PC-3 (cell line): ENCODE data around the gene WHRN. TPM values are rescaled to one million over a fixed set of nuclear protein-coding genes. Genes with fewer than 3 reads are reported as not detected.

Experiments
- ATAC-seq: fragments of 200-7000 bp; cut with Tn5 transposase; 2 replicates; pipeline ENCODE4 v1.9.1; 2020; ENCODE audit warnings: mild to moderate bottlenecking, moderate library complexity
- BruUV-seq: library from RNA; stranded (reverse); fragments of 400-500 nt; replicated peaks from 2 replicates; lab custom pipeline; 2021; lab: Mats Ljungman, UMichigan
- CTCF ChIA-PET: fragments of 300-600 bp; sonication (Branson Sonifier 250); formaldehyde crosslinking; loops from one replicate; lab custom pipeline; 2022; ENCODE audit warnings: antibody characterized with exemption; lab: Charles Lee
- POLR2A ChIA-PET: fragments of 300-600 bp; sonication (Branson Sonifier 250); formaldehyde crosslinking; loops from one replicate; lab custom pipeline; 2022; ENCODE audit warnings: antibody characterized with exemption; ENCODE audit not compliant: unreplicated experiment; lab: Charles Lee
- DNase-seq: peaks from one replicate; pipeline ENCODE4 v3.0.0-alpha.2; 2015
- H2AFZ ChIP-seq: fragments of 300-600 bp; sonication (generic); 2 replicates; pipeline ENCODE4 v1.6.0; 2016; ENCODE audit warnings: antibody characterized with exemption, low read length
- H3F3A ChIP-seq: fragments of 300-600 bp; sonication (generic); one replicate; pipeline ENCODE4 v1.6.0; 2017; ENCODE audit warnings: antibody characterized with exemption, low read length, control low read depth, mild to moderate bottlenecking; ENCODE audit not compliant: unreplicated experiment
- H3K27ac ChIP-seq: fragments of 300-600 bp; sonication (generic); 2 replicates; pipeline ENCODE4 v1.5.1; 2016; ENCODE audit warnings: mild to moderate bottlenecking, low read length
- H3K27me3 ChIP-seq: fragments of 300-600 bp; sonication (generic); 2 replicates; pipeline ENCODE4 v1.6.1; 2016; ENCODE audit warnings: low read length, mixed read lengths
- H3K36me3 ChIP-seq: fragments of 300-600 bp; sonication (generic); 2 replicates; pipeline ENCODE4 v1.6.1; 2016; ENCODE audit warnings: low read depth, mixed run types, low read length, mixed read lengths
- H3K4me1 ChIP-seq: fragments of 300-600 bp; sonication (generic); 2 replicates; pipeline ENCODE4 v1.5.1; 2016; ENCODE audit warnings: low read length; ENCODE audit not compliant: insufficient read depth
- H3K4me2 ChIP-seq: fragments of 300-600 bp; sonication (generic); 2 replicates; pipeline ENCODE4 v1.6.0; 2016; ENCODE audit warnings: low read length
- H3K4me3 ChIP-seq: fragments of 300-600 bp; sonication (generic); 2 replicates; pipeline ENCODE4 v1.5.1; 2016; ENCODE audit warnings: mild to moderate bottlenecking, low read length, mixed read lengths
- H3K79me2 ChIP-seq: fragments of 300-600 bp; sonication (generic); 2 replicates; pipeline ENCODE4 v1.6.1; 2017; ENCODE audit warnings: low read length, mixed read lengths
- H3K9ac ChIP-seq: fragments of 300-600 bp; sonication (generic); 2 replicates; pipeline ENCODE4 v1.6.0; 2016; ENCODE audit warnings: mild to moderate bottlenecking, low read length
- H3K9me2 ChIP-seq: fragments of 300-600 bp; sonication (generic); replicated peaks from 2 replicates; pipeline ENCODE4 v1.6.1; 2016; ENCODE audit warnings: mixed run types, low read length, mixed read lengths
- H3K9me3 ChIP-seq: fragments of 300-600 bp; sonication (generic); 2 replicates; pipeline ENCODE4 v1.6.1; 2016; ENCODE audit warnings: low read length, mixed read lengths
- H4K20me1 ChIP-seq: fragments of 300-600 bp; sonication (generic); 2 replicates; pipeline ENCODE4 v1.6.1; 2016; ENCODE audit warnings: low read length, mixed read lengths
- CTCF ChIP-seq: fragments of 300-600 bp; sonication (generic); conservative IDR thresholded peaks from 2 replicates; pipeline ENCODE4 v1.5.1; 2017; ENCODE audit warnings: antibody characterized with exemption, low read depth, mild to moderate bottlenecking, low read length
- EZH2 ChIP-seq: fragments of 300-600 bp; sonication (generic); IDR thresholded peaks from one replicate; pipeline ENCODE4 v1.6.1; 2017; ENCODE audit warnings: antibody characterized with exemption, mild to moderate bottlenecking, low read length; ENCODE audit not compliant: unreplicated experiment
- EZH2phosphoT487 ChIP-seq: fragments of 300-600 bp; sonication (generic); IDR thresholded peaks from 2 replicates; pipeline ENCODE4 v1.6.1; 2018; ENCODE audit warnings: mild to moderate bottlenecking, antibody characterized with exemption, low read length, borderline replicate concordance
- intact Hi-C: fragments of 100-400 bp; cut with micrococcal nuclease; formaldehyde crosslinking; loops from 2 replicates; pipeline ENCODE4 v1.9.0; 2023
- total RNA-seq: library from RNA; depleted of rRNA; stranded (reverse); fragments of >200 nt; gene quantifications from 2 replicates; pipeline ENCODE4 v1.2.3, GENCODE V29; 2014

WHRN gene
- total RNA-seq, 1 experiment from 2014 or later, result 10.5 TPM

- ATAC-seq, result no peak
- Histone ChIP-seq H4K20me1 (no peaks in the 10 kb centered on the region), H3K36me3 (no peaks in the 10 kb centered on the region), H3K27ac (no peak overlapping the region), H3K4me2 (no peak overlapping the region), H3K9me2 (no peaks in the 10 kb centered on the region), H3K4me1 (peaks cover 4% of the 10 kb centered on the region; the same call in 1 of the 2 replicates), H3K27me3 (no peaks in the 10 kb centered on the region), H3K79me2 (no peaks in the 10 kb centered on the region), H3F3A (no peaks in the 10 kb centered on the region), H3K4me3 (no peak overlapping the region), H3K9ac (no peak overlapping the region), H3K9me3 (no peaks in the 10 kb centered on the region), H2AFZ (no peak overlapping the region)
- POLR2A ChIA-PET, result no interaction called here
- CTCF ChIA-PET, result no interaction called here
- no peak for TF ChIP-seq EZH2
- no peak for TF ChIP-seq CTCF
- no peak for TF ChIP-seq EZH2phosphoT487
- intact Hi-C loops, result no loop called here
- no peak for DNase-seq
- no TSS peak for BruUV-seq
Measured at GRCh38 chr9:114432323-114433067, 72.8 kb downstream of the WHRN start.

- Histone ChIP-seq H2AFZ (no peak overlapping the region), H3K27ac (no peak overlapping the region), H3K4me1 (peaks cover 4% of the 10 kb centered on the region; the same call in 1 of the 2 replicates), H3K79me2 (no peaks in the 10 kb centered on the region), H3K9me3 (no peaks in the 10 kb centered on the region), H3K4me3 (no peak overlapping the region), H3K9ac (no peak overlapping the region), H3F3A (no peaks in the 10 kb centered on the region), H3K9me2 (no peaks in the 10 kb centered on the region), H3K27me3 (no peaks in the 10 kb centered on the region), H3K36me3 (no peaks in the 10 kb centered on the region), H4K20me1 (no peaks in the 10 kb centered on the region), H3K4me2 (no peak overlapping the region)
- POLR2A ChIA-PET, result no interaction called here
- no peak for ATAC-seq
- intact Hi-C loops, result no loop called here
- BruUV-seq, result no TSS peak
- CTCF ChIA-PET, result no interaction called here
- DNase-seq, result no peak
- no peak for TF ChIP-seq EZH2
- no peak for TF ChIP-seq EZH2phosphoT487
- TF ChIP-seq CTCF, result no peak
Measured at GRCh38 chr9:114431770-114432169, 73.5 kb downstream of the WHRN start.

GRCh38 chr9:114431003-114431402 is 74.3 kb downstream of the WHRN start:
- Histone ChIP-seq H3K27ac (no peak overlapping the region), H3K27me3 (no peaks in the 10 kb centered on the region), H3K9ac (no peak overlapping the region), H3K9me2 (no peaks in the 10 kb centered on the region), H3K36me3 (no peaks in the 10 kb centered on the region), H3K9me3 (no peaks in the 10 kb centered on the region), H2AFZ (no peak overlapping the region), H3F3A (no peaks in the 10 kb centered on the region), H3K79me2 (no peaks in the 10 kb centered on the region), H3K4me2 (no peak overlapping the region), H4K20me1 (no peaks in the 10 kb centered on the region), H3K4me1 (peaks cover 4% of the 10 kb centered on the region; the same call in 1 of the 2 replicates), H3K4me3 (no peak overlapping the region)
- CTCF ChIA-PET, result no interaction called here
- POLR2A ChIA-PET, result no interaction called here
- DNase-seq (no peak), ATAC-seq (no peak)
- no TSS peak for BruUV-seq
- TF ChIP-seq EZH2phosphoT487 (no peak), EZH2 (no peak), CTCF (no peak)
- intact Hi-C loops, result no loop called here
